ENCODE data around the gene ASMTL.
"Not testable (repeated sequence)": the region's sequence is repeated elsewhere in the genome, so short reads cannot be mapped to it uniquely, and the experiment has no call there.

ASMTL gene

GRCh38 chrX:1388651-1389050 lies 64.1 kb downstream of the ASMTL start:
- DNase-seq (ENCODE audit: low read depth) = no peak

- no peak for DNase-seq (ENCODE audit: low read depth)
These were observed 65.5 kb downstream of the ASMTL start for GRCh38 chrX:1387141-1387776.

GRCh38 chrX:1386338-1387127 lies 66.2 kb downstream of the ASMTL start:
- no peak for DNase-seq (ENCODE audit: low read depth)

- DNase-seq (ENCODE audit: low read depth) = no peak
These were observed 67.2 kb downstream of the ASMTL start for GRCh38 chrX:1385253-1386223.

GRCh38 chrX:1384658-1385252 lies 68.0 kb downstream of the ASMTL start:
- DNase-seq (ENCODE audit: low read depth) = no peak

GRCh38 chrX:1380672-1381233 lies 72.0 kb downstream of the ASMTL start:
- no peak for DNase-seq (ENCODE audit: low read depth)

GRCh38 chrX:1378306-1378759 lies 74.4 kb downstream of the ASMTL start:
- DNase-seq (ENCODE audit: low read depth) = no peak

GRCh38 chrX:1368385-1368698 lies 84.4 kb downstream of the ASMTL start:
- DNase-seq (ENCODE audit: low read depth) = no peak

GRCh38 chrX:1366363-1366762 lies 86.3 kb downstream of the ASMTL start:
- DNase-seq (ENCODE audit: low read depth) = not testable (repeated sequence)

GRCh38 chrX:1361910-1362309 lies 90.8 kb downstream of the ASMTL start:
- DNase-seq (ENCODE audit: low read depth) = no peak

- no peak for DNase-seq (ENCODE audit: low read depth)
These were observed 91.4 kb downstream of the ASMTL start for GRCh38 chrX:1361275-1361674.

GRCh38 chrX:1360171-1360570 lies 92.5 kb downstream of the ASMTL start:
- DNase-seq (ENCODE audit: low read depth) = no peak

GRCh38 chrX:1359477-1359873 lies 93.2 kb downstream of the ASMTL start:
- DNase-seq (ENCODE audit: low read depth) = no peak

- no peak for DNase-seq (ENCODE audit: low read depth)
These were observed 93.8 kb downstream of the ASMTL start for GRCh38 chrX:1358793-1359476.

GRCh38 chrX:1357993-1358392 lies 94.7 kb downstream of the ASMTL start:
- DNase-seq (ENCODE audit: low read depth) = no peak

- no peak for DNase-seq (ENCODE audit: low read depth)
These were observed 97.3 kb downstream of the ASMTL start for GRCh38 chrX:1355131-1356046.

- DNase-seq (ENCODE audit: low read depth) = no peak
These were observed 98.4 kb downstream of the ASMTL start for GRCh38 chrX:1354036-1355019.
